SH-SY5Y (cell line): ENCODE data around the gene UBE2J2.

Source experiments
- GATA2 ChIP-seq: IDR thresholded peaks from 2 replicates; pipeline ENCODE4 v1.6.1; 2011; ENCODE audit warnings: mild to moderate bottlenecking, low read depth, low read length
- GATA3 ChIP-seq: IDR thresholded peaks from 2 replicates; pipeline ENCODE4 v1.6.1; 2011; ENCODE audit warnings: low read depth, mild to moderate bottlenecking, low read length, moderate library complexity

GRCh38 chr1:1242461-1243265 lies 31.0 kb downstream of the UBE2J2 start:
- TF ChIP-seq GATA3, result no peak
- no peak for TF ChIP-seq GATA2
